ENCODE measurements around the gene BANK1.

BANK1 gene

DNA sequence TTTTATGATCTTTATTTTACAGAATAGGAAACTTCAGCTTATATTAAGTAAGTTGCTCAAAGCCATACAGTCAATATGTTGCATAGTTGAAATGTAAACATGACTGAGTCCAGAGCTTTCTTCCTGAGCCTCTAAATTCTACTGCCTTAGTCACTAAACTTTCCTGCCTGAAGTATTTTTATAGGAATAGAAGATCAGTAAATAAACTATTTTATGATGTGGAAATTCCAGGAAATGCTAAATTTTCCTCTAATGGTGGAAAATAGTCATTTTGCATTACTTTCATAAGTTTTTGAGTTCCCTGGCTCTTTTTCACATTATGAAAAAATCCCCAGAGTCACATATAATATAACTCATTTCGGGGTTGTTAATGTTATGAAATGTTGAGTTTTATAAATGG lies 182.8 kb downstream of the BANK1 start:
- POLR2A ChIA-PET: no interaction called here
- Histone ChIP-seq H3K36me3 (ENCODE audit: control insufficient read depth in 2 of 2, insufficient read depth in 1 of 2, low read length in 2 of 2) (no peaks in the 10 kb centered on the region), H3K27ac (ENCODE audit: extremely low read depth, low read depth, low read length) (no peak overlapping the region), H3K4me3 (ENCODE audit: low read depth, low read length) (no peak overlapping the region), H3K4me1 (ENCODE audit: control insufficient read depth, insufficient read depth, low read length) (no peaks in the 10 kb centered on the region), H3K9me3 (ENCODE audit: control insufficient read depth, insufficient read depth, low read depth, low read length) (no peaks in the 10 kb centered on the region)
- no peak for TF ChIP-seq GLIS2 (tag by site-specific recombination; IDR thresholded peaks at IDR 0.05)
- no peak for TF ChIP-seq KLF8 (tag by site-specific recombination; IDR thresholded peaks at IDR 0.05)
- TF ChIP-seq CTCF (tag by site-specific recombination; IDR thresholded peaks at IDR 0.05): no peak
- TF ChIP-seq ZNF792 (tag by site-specific recombination; IDR thresholded peaks at IDR 0.05): no peak
- TF ChIP-seq RBAK (tag by site-specific recombination; IDR thresholded peaks at IDR 0.05): no peak
- TF ChIP-seq ZBTB10 (tag by site-specific recombination; IDR thresholded peaks at IDR 0.05): no peak
- TF ChIP-seq ZNF26 (tag by site-specific recombination; IDR thresholded peaks at IDR 0.05): no peak
- no peak for TF ChIP-seq ZNF404 (tag by site-specific recombination; IDR thresholded peaks at IDR 0.05)
- TF ChIP-seq ZNF366 (tag by site-specific recombination; conservative IDR thresholded peaks at IDR 0.05): no peak
- no peak for TF ChIP-seq SCRT2 (tag by site-specific recombination; IDR thresholded peaks at IDR 0.05)
- no peak for TF ChIP-seq ZNF626 (tag by site-specific recombination; IDR thresholded peaks at IDR 0.05)
- no peak for TF ChIP-seq YY2 (tag by site-specific recombination; IDR thresholded peaks at IDR 0.05)
- TF ChIP-seq ZNF10 (tag by site-specific recombination; IDR thresholded peaks at IDR 0.05): no peak
- CTCF ChIA-PET: no interaction called here

DNA sequence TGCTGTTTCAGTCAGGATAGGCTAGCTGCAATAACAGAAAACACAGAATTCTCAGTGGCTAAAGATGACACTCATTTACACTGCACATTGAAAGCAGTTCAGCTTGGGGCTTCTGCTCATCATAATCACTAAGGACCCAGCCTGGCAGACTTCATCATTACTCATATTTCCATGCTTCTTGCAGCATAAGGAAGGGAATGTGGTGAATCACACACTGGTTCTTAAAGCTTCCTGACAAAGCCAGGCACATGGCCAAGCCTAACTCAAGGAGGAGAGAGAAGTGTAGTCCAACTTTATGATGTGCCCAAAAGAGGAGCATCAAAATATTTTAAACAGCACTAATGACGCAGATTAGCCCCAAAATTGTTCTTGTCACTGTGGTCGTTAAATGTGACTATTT lies 186.5 kb downstream of the BANK1 start:
- TF ChIP-seq ZNF184 (tag by site-specific recombination; IDR thresholded peaks at IDR 0.05) (0 out of 2 replicates have a peak, but pooled peaks have one; percentile 46), ZNF623 (tag by site-specific recombination; IDR thresholded peaks at IDR 0.05) (no peak), ZNF335 (tag by site-specific recombination; conservative IDR thresholded peaks at IDR 0.05) (0 out of 2 replicates have a peak, but pooled peaks have one; percentile 47)
- ChIA-PET POLR2A (no interaction called here), CTCF (no interaction called here)
- H3K36me3 ChIP-seq (ENCODE audit: control insufficient read depth in 2 of 2, insufficient read depth in 1 of 2, low read length in 2 of 2): no peaks in the 10 kb centered on the region
- H3K9me3 ChIP-seq (ENCODE audit: control insufficient read depth, insufficient read depth, low read depth, low read length): no peaks in the 10 kb centered on the region
- no peak overlapping the region for H3K27ac ChIP-seq (ENCODE audit: extremely low read depth, low read depth, low read length)
- H3K4me1 ChIP-seq (ENCODE audit: control insufficient read depth, insufficient read depth, low read length): no peaks in the 10 kb centered on the region
- H3K4me3 ChIP-seq (ENCODE audit: low read depth, low read length): no peak overlapping the region

GRCh38 chr4:101981756-101982155 lies 191.2 kb downstream of the BANK1 start:
- Histone ChIP-seq H3K9me3 (ENCODE audit: control insufficient read depth, insufficient read depth, low read depth, low read length) (no peaks in the 10 kb centered on the region), H3K36me3 (ENCODE audit: control insufficient read depth in 2 of 2, insufficient read depth in 1 of 2, low read length in 2 of 2) (no peaks in the 10 kb centered on the region), H3K27ac (ENCODE audit: extremely low read depth, low read depth, low read length) (no peak overlapping the region), H3K4me1 (ENCODE audit: control insufficient read depth, insufficient read depth, low read length) (no peaks in the 10 kb centered on the region), H3K4me3 (ENCODE audit: low read depth, low read length) (no peak overlapping the region)
- ChIA-PET CTCF (no interaction called here), POLR2A (no interaction called here)
- TF ChIP-seq EGR2 (tag by site-specific recombination; IDR thresholded peaks at IDR 0.05; ENCODE audit: low read depth): 0 out of 2 replicates have a peak, but pooled peaks have one; percentile 34
- TF ChIP-seq, protein P1, sequence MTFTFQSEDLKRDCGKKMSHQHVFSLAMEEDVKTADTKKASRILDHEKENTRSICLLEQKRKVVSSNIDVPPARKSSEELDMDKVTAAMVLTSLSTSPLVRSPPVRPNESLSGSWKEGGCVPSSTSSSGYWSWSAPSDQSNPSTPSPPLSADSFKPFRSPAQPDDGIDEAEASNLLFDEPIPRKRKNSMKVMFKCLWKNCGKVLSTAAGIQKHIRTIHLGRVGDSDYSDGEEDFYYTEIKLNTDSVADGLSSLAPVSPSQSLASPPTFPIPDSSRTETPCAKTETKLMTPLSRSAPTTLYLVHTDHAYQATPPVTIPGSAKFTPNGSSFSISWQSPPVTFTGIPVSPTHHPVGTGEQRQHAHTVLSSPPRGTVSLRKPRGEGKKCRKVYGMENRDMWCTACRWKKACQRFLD (tag by site-specific recombination; IDR thresholded peaks at IDR 0.05): no peak
- no peak for TF ChIP-seq PRDM4 (tag by site-specific recombination; IDR thresholded peaks at IDR 0.05)
- TF ChIP-seq, protein P2, sequence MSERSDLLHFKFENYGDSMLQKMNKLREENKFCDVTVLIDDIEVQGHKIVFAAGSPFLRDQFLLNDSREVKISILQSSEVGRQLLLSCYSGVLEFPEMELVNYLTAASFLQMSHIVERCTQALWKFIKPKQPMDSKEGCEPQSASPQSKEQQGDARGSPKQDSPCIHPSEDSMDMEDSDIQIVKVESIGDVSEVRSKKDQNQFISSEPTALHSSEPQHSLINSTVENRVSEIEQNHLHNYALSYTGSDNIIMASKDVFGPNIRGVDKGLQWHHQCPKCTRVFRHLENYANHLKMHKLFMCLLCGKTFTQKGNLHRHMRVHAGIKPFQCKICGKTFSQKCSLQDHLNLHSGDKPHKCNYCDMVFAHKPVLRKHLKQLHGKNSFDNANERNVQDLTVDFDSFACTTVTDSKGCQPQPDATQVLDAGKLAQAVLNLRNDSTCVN (tag by site-specific recombination; optimal IDR thresholded peaks at IDR 0.05): no peak
- TF ChIP-seq ZNF596 (tag by site-specific recombination; IDR thresholded peaks at IDR 0.05): no peak

Measured in HEK293 (cell line).